Psoas muscle (tissue), 8 donors: ENCODE results near the gene GCH1. TPM values are rescaled to one million over a fixed set of nuclear protein-coding genes. Genes with fewer than 3 reads are reported as not detected.

Source experiments
- ATAC-seq, 4 donors: fragments of 200-7000 bp; cut with Tn5 transposase; one replicate each; pipeline ENCODE4 v1.9.1; 2020; ENCODE audit warnings: moderate library complexity in 3 of 4, mild to moderate bottlenecking in 2 of 4
- DNase-seq, 2 donors: peaks; one replicate each; pipeline ENCODE4 v3.0.0-alpha.2; 2020
- H3K27ac ChIP-seq: fragments of 200-600 bp; one replicate; pipeline ENCODE4 v1.8.0; 2022
- H3K27me3 ChIP-seq, 3 donors: fragments of 200-600 bp in 1 of 3; one replicate each; pipeline versions ENCODE4 v1.6.1 to v1.8.0; 2013 to 2022; ENCODE audit warnings: low read length in 2 of 3, mild to moderate bottlenecking in 2 of 3, moderate library complexity in 1 of 3; ENCODE audit not compliant: insufficient read depth in 3 of 3
- H3K36me3 ChIP-seq, 2 donors: fragments of 200-600 bp in 1 of 2; one replicate each; pipeline versions ENCODE4 v1.6.1 to v1.8.0; 2013 to 2022; ENCODE audit warnings: low read depth in 1 of 2, mild to moderate bottlenecking in 1 of 2, moderate library complexity in 1 of 2; ENCODE audit not compliant: insufficient read depth in 1 of 2
- H3K4me1 ChIP-seq: fragments of 200-600 bp; one replicate; pipeline ENCODE4 v1.8.0; 2022
- H3K4me3 ChIP-seq: fragments of 200-600 bp; one replicate; pipeline ENCODE4 v1.8.0; 2022; ENCODE audit warnings: mild to moderate bottlenecking
- H3K9me3 ChIP-seq: fragments of 200-600 bp; one replicate; pipeline ENCODE4 v1.8.0; 2022
- CTCF ChIP-seq: fragments of 200-600 bp; IDR thresholded peaks from one replicate; pipeline ENCODE4 v1.8.0; 2022; ENCODE audit warnings: antibody characterized with exemption
- WGBS, 3 donors: extraction: QIAGEN DNeasy Blood & Tissue Kit; methylation state at CpG; one replicate each; pipeline versions ENCODE4 v1.1.6 to v1.1.7; 2013; 5-methylcytosine and 5-hydroxymethylcytosine counted together
- intact Hi-C, 2 donors: fragments of 100-400 bp; cut with DNase I; formaldehyde crosslinking; loops; one replicate each; pipeline versions ENCODE4 v1.11.0 to v1.14.2; 2022
- polyA plus RNA-seq, 3 donors: library from polyadenylated mRNA; stranded (reverse); fragments of 200-250 nt; gene quantifications; one replicate each; pipeline ENCODE4 v1.2.3, GENCODE V29; 2013
- total RNA-seq, 4 donors: library from RNA; stranded (reverse); fragmentation: NEBNext Ultra II Directional in 2 of 4; extraction: Animal tissue kit (Norgen Biotek cat#: 25700) in 2 of 4; gene quantifications; one replicate each; pipeline versions ENCODE4 v1.2.1 to v1.2.4, GENCODE V29; 2021 to 2023
- donor health status: healthy with polysubstance abuse.
- donor health status: DM: no; HTN: no; CAD: no; lungs with moderate emphysema.
- donor health status: Bipolar disorder and iron deficiency.
- donor health status: healthy.
- donor health status: DM: yes; HTN: yes; CAD: no.
- donor health status: DM: no; HTN: no; CAD: no.
- donor health status: DM: no; HTN: no; CAD: no.
- donor health status: DM: yes; HTN: yes; CAD: no.

Gene GCH1
- total and polyA plus RNA-seq, 7 donors: 0.65 to 1.4 (median 1.1) TPM

- no peak for TF ChIP-seq CTCF
- no peak for ATAC-seq
- WGBS, 3 donors: 74 to 84% (median 78%) methylated on average over 9 of the region's 9 CpGs
Observed at GRCh38 chr14:54798465-54799124, 104.0 kb downstream of the GCH1 start.

GRCh38 chr14:54797986-54798385, 104.6 kb downstream of the GCH1 start:
- DNase-seq: no peak
- whole genome bisulfite sequencing, 3 donors: 34 to 60% (median 55%) methylated on average over 4 of the region's 4 CpGs
- H3K9me3 ChIP-seq: peaks cover 6% of the 10 kb centered on the region
- no peaks in the 10 kb centered on the region for H3K4me1 ChIP-seq
- intact Hi-C loops: no loop called here
- no peak for TF ChIP-seq CTCF
- ATAC-seq: no peak
- H3K4me3 ChIP-seq: no peak overlapping the region
- no peaks in the 10 kb centered on the region for H3K27me3 ChIP-seq
- no peak overlapping the region for H3K27ac ChIP-seq
- no peaks in the 10 kb centered on the region for H3K36me3 ChIP-seq

More at GRCh38 chr14:54798465-54799124, 104.0 kb downstream of the GCH1 start:
- no peaks in the 10 kb centered on the region for H3K36me3 ChIP-seq
- H3K27me3 ChIP-seq: no peaks in the 10 kb centered on the region
- H3K9me3 ChIP-seq: peaks cover 6% of the 10 kb centered on the region
- no peak overlapping the region for H3K4me3 ChIP-seq
- DNase-seq: no peak
- no peak overlapping the region for H3K27ac ChIP-seq
- H3K4me1 ChIP-seq: no peaks in the 10 kb centered on the region
- intact Hi-C loops: no loop called here

- Histone ChIP-seq H3K36me3 (no peaks in the 10 kb centered on the region), H3K9me3 (peaks cover 6% of the 10 kb centered on the region), H3K27me3 (no peaks in the 10 kb centered on the region), H3K4me3 (no peak overlapping the region), H3K4me1 (no peaks in the 10 kb centered on the region), H3K27ac (no peak overlapping the region)
- DNase-seq: no peak
- no peak for TF ChIP-seq CTCF
- WGBS, 3 donors: 74 to 76% (median 75%) methylated on average over 6 of the region's 6 CpGs
- ATAC-seq: peak in 1 of 4 donors; percentile 30
- intact Hi-C loops: no loop called here
Observed at GRCh38 chr14:54797556-54797955, 105.1 kb downstream of the GCH1 start.

GRCh38 chr14:54796961-54797360, 105.7 kb downstream of the GCH1 start:
- Histone ChIP-seq H3K36me3 (no peaks in the 10 kb centered on the region), H3K4me1 (no peaks in the 10 kb centered on the region), H3K27ac (no peak overlapping the region), H3K9me3 (peaks cover 6% of the 10 kb centered on the region), H3K27me3 (no peaks in the 10 kb centered on the region), H3K4me3 (no peak overlapping the region)
- ATAC-seq (no peak), DNase-seq (no peak)
- no peak for TF ChIP-seq CTCF
- intact Hi-C loops: no loop called here

GRCh38 chr14:54794796-54795195, 107.8 kb downstream of the GCH1 start:
- Histone ChIP-seq H3K4me3 (no peak overlapping the region), H3K36me3 (peaks cover 0 to 19% of the 10 kb centered on the region in 2 donors), H3K4me1 (no peaks in the 10 kb centered on the region), H3K9me3 (peaks cover 6% of the 10 kb centered on the region), H3K27me3 (no peaks in the 10 kb centered on the region), H3K27ac (no peak overlapping the region)
- intact Hi-C loops: no loop called here
- no peak for DNase-seq
- ATAC-seq: peak in 1 of 4 donors; percentile 21
- TF ChIP-seq CTCF: no peak
- 94 to 98% (median 98%) methylated on average over 3 of the region's 3 CpGs for WGBS, 3 donors
